ENCODE data around the gene LDLRAP1. TPM values are rescaled to one million over a fixed set of nuclear protein-coding genes. Genes with fewer than 3 reads are reported as not detected.
A peak's percentile ranks its signal among the peaks of the same experiment; 100 is the strongest.

Gene LDLRAP1
- total RNA-seq, 1 donor from 2014 or later, result 22.3 TPM

DNA sequence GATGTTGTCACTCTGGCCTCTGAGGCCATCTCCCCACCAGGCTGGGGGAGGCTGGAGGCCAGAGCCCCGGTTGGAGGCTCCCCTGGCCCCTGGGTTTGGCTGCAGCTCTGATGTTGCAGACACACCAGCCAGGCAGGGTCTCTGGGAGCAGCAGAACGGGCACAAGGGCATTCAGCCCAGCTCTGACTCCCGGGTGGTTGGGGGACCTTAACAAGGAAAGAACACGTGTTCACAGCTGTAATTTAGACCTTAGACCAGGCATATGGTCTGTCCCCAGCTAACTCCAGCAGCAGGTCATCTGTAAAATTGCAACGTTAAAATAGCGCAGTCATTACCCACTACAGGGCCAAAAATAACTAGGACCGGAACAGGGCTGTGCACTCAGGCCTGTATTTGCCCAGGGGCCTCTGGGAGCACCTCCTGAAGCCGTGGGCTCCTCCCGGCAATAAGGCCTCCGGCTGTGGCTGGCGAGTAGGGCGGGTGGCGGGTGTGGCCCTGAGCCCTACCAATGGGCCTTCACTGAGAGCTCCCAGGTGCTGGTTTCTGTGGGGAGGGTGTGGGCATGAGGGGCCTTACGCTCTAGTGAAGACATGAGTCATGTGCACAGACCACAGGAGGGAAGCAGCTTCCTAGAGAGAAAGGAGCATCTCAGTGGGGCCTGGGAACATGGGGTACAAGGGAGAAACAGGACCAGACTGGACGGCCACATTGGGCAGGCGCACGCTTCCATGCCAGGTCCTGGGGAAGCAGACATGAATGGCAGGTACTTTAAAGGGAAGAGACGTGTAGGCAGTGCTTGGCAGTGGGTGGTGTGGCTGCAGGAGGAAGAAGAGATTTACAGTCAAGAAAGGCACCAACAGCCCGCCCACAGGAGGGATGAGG lies 6.1 kb downstream of the LDLRAP1 start:
- H3K4me1 ChIP-seq, result peaks cover 66% of the 10 kb centered on the region
- H3K27ac ChIP-seq, result no peak overlapping the region

DNA sequence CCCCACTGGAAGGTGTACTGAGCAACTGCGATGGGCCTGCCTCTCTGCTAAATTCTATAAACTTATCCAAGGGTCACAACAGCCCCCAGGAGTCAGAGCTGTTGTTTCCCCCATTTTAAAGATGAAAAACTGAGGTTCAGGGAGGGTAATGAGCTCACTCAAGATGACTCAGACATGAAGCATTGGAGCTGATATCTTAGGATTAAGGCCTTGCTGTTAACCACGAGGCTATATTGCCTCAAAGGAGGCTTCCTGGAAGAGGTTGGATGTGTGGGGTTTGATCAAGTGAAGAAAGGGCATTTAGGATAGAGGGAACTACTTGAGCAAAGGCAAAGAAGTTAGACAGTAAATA lies 6.7 kb downstream of the LDLRAP1 start:
- Histone ChIP-seq H3K4me1 (peaks cover 64% of the 10 kb centered on the region), H3K9me3 (no peaks in the 10 kb centered on the region), H3K36me3 (peaks cover 0 to 4% of the 10 kb centered on the region in 2 donors), H3K4me3 (no peak overlapping the region), H3K27ac (no peak overlapping the region), H3K27me3 (no peaks in the 10 kb centered on the region)
- TF ChIP-seq, protein P1, sequence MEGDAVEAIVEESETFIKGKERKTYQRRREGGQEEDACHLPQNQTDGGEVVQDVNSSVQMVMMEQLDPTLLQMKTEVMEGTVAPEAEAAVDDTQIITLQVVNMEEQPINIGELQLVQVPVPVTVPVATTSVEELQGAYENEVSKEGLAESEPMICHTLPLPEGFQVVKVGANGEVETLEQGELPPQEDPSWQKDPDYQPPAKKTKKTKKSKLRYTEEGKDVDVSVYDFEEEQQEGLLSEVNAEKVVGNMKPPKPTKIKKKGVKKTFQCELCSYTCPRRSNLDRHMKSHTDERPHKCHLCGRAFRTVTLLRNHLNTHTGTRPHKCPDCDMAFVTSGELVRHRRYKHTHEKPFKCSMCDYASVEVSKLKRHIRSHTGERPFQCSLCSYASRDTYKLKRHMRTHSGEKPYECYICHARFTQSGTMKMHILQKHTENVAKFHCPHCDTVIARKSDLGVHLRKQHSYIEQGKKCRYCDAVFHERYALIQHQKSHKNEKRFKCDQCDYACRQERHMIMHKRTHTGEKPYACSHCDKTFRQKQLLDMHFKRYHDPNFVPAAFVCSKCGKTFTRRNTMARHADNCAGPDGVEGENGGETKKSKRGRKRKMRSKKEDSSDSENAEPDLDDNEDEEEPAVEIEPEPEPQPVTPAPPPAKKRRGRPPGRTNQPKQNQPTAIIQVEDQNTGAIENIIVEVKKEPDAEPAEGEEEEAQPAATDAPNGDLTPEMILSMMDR (IDR thresholded peaks at IDR 0.05), result no peak
- no peak for TF ChIP-seq POLR2AphosphoS5 (IDR thresholded peaks at IDR 0.05; ENCODE audit: insufficient read depth in 1 of 2, low read depth in 1 of 2)
- TF ChIP-seq POLR2A (IDR thresholded peaks at IDR 0.05), result no peak
- DNase-seq (ENCODE audit: extremely low spot score in 2 of 2), result no peak
- intact Hi-C loops (cut with DNase I), result no loop called here

More for the DNA sequence above, 6.1 kb downstream of the LDLRAP1 start:
- intact Hi-C loops (cut with DNase I), result no loop called here
- TF ChIP-seq POLR2AphosphoS5 (IDR thresholded peaks at IDR 0.05; ENCODE audit: insufficient read depth in 1 of 2, low read depth in 1 of 2) (peak in 1 of 2 donors; percentile 27), POLR2A (IDR thresholded peaks at IDR 0.05) (no peak)
- TF ChIP-seq, protein P1 (IDR thresholded peaks at IDR 0.05), result no peak
- DNase-seq (ENCODE audit: extremely low spot score in 2 of 2), result no peak
- no peaks in the 10 kb centered on the region for H3K9me3 ChIP-seq
- H3K4me3 ChIP-seq, result no peak overlapping the region
- no peaks in the 10 kb centered on the region for H3K27me3 ChIP-seq
- H3K36me3 ChIP-seq, result no peaks in the 10 kb centered on the region

DNA sequence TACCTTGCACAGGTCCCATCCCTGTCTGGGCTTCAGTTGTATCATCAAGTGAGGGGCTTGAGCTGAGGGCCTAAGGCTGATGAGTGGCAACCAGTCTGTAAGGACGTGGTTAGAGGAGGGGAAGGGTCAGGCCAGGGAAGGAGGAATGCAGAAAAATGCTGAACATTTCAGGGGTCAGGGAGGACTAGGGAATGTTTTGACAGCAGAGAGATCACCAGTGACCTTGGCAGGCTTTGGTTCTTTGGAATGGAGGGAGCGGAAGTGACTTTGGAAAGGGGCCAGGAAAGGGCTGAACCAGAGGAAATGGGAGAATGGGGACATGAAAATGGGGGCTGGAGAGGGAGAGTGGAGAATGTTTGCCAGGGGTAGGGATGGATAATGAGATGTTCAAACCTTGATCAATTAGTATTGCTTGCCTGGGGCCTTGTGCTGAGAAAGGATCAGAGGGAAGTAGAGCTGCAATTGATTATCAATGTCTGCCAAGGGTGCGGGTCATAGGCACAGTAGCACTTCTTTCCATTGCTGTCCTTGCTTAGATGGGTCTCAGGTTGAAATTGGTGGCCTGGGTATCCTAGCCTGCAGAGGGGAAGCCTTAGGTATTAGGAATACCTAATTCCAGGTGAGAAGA lies 7.4 kb downstream of the LDLRAP1 start:
- TF ChIP-seq POLR2AphosphoS5 (IDR thresholded peaks at IDR 0.05; ENCODE audit: insufficient read depth in 1 of 2, low read depth in 1 of 2) (no peak), POLR2A (IDR thresholded peaks at IDR 0.05) (no peak)
- TF ChIP-seq, protein P1 (IDR thresholded peaks at IDR 0.05), result no peak
- peaks cover 0 to 4% of the 10 kb centered on the region in 2 donors for H3K36me3 ChIP-seq
- no peak overlapping the region for H3K27ac ChIP-seq
- DNase-seq (ENCODE audit: extremely low spot score in 2 of 2), result no peak
- peaks cover 64% of the 10 kb centered on the region for H3K4me1 ChIP-seq
- H3K9me3 ChIP-seq, result no peaks in the 10 kb centered on the region
- intact Hi-C loops (cut with DNase I), result no loop called here
- H3K4me3 ChIP-seq, result no peak overlapping the region
- H3K27me3 ChIP-seq, result no peaks in the 10 kb centered on the region

DNA sequence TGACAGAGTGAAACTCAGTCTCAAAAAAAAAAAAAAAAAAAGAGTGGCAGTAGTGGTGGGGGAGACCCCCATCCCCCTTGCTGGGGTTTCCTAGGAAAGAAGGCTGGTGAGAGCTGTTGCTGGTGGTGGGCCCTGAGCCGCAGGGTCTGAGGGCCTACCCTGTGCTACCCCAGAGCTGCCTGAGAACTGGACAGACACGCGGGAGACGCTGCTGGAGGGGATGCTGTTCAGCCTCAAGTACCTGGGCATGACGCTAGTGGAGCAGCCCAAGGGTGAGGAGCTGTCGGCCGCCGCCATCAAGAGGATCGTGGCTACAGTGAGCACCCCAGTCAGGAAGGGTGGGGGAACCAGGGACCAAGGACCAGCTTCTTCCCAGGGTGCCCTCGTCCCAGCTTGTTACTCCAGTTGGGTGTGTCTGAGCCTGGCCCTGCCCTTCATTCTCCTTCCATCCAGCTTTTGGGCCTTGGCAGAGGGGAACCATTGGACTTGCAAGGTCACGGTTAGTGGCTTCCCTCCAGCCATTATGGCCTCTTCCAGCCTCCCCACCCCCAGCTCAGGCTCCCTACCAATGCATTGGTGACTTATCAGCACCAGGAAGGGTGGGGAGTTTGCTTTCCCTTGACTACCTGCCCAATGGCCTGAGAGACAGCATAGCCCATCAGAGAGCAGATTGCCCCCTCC lies 10.5 kb downstream of the LDLRAP1 start:
- intact Hi-C loops (cut with DNase I), result no loop called here
- DNase-seq (ENCODE audit: extremely low spot score in 2 of 2), result no peak
- Histone ChIP-seq H3K27me3 (no peaks in the 10 kb centered on the region), H3K4me1 (peaks cover 68% of the 10 kb centered on the region), H3K36me3 (peaks cover 0 to 10% of the 10 kb centered on the region in 2 donors), H3K27ac (no peak overlapping the region), H3K4me3 (no peak overlapping the region), H3K9me3 (no peaks in the 10 kb centered on the region)
- TF ChIP-seq POLR2AphosphoS5 (IDR thresholded peaks at IDR 0.05; ENCODE audit: insufficient read depth in 1 of 2, low read depth in 1 of 2) (no peak), POLR2A (IDR thresholded peaks at IDR 0.05) (no peak)
- TF ChIP-seq, protein P1 (IDR thresholded peaks at IDR 0.05), result no peak

All from vagina (tissue), 2 donors.